Measurements from ENCODE around the gene MMRN2.

DNA sequence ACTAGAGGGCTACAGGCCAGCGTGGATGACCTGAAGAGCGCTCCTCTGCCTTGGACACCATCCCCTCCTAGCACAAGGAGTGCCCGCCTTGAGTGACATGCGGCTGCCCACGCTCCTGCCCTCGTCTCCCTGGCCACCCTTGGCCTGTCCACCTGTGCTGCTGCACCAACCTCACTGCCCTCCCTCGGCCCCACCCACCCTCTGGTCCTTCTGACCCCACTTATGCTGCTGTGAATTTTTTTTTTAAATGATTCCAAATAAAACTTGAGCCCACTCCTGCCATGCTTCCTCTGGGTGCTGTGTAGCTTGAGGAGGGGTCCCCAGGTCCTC, 5.5 kb upstream of the MMRN2 start:
- TF ChIP-seq, protein P1, sequence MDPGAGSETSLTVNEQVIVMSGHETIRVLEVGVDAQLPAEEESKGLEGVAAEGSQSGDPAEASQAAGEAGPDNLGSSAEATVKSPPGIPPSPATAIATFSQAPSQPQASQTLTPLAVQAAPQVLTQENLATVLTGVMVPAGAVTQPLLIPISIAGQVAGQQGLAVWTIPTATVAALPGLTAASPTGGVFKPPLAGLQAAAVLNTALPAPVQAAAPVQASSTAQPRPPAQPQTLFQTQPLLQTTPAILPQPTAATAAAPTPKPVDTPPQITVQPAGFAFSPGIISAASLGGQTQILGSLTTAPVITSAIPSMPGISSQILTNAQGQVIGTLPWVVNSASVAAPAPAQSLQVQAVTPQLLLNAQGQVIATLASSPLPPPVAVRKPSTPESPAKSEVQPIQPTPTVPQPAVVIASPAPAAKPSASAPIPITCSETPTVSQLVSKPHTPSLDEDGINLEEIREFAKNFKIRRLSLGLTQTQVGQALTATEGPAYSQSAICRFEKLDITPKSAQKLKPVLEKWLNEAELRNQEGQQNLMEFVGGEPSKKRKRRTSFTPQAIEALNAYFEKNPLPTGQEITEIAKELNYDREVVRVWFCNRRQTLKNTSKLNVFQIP (CRISPR knock-in tag; IDR thresholded peaks at IDR 0.05; ENCODE audit: borderline replicate concordance, low read depth): no peak
- TF ChIP-seq ZFP30 (CRISPR knock-in tag; IDR thresholded peaks at IDR 0.05): no peak
- TF ChIP-seq CREB5 (CRISPR knock-in tag; IDR thresholded peaks at IDR 0.05; ENCODE audit: low read depth): no peak
- no peak for TF ChIP-seq PATZ1 (CRISPR knock-in tag; IDR thresholded peaks at IDR 0.05; ENCODE audit: borderline replicate concordance)
- no peak for TF ChIP-seq SNAI2 (CRISPR knock-in tag; IDR thresholded peaks at IDR 0.05)

Data from SK-N-SH treated with all-trans-retinoic acid at 6 μM for 48 hours (cell line).